Measurements from ENCODE around the gene AQP4. TPM values are rescaled to one million over a fixed set of nuclear protein-coding genes. Genes with fewer than 3 reads are reported as not detected.

Gene AQP4
- total and polyA plus RNA-seq, 2 of the 13 experiments (the other 11 are each of a cell fraction or from before 2014, with no cell fraction given), result 0.20 to 0.62 TPM

DNA sequence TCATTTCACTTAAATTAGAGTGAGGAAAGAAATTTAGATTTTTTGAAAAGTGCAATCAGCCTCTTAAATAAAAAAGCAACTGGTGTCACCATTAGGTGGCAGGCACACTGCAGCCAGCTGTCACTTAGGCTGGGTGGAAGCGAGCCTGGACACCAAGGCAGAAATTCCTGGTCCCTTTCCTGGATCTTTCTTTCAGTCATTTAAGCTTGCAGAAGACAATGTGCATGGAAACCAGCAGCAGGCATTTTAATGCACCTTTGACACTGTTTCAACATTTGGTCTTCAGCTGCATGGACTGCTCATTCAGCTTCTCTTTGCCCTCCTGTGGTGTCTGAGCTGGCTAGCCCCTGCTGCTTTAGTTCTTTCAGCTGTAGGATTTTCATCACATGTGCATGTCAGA lies 61.0 kb downstream of the AQP4 start:
- peak; percentile 53; the same call in 1 of the 3 replicates for ATAC-seq
- no peak overlapping the region for H3K9ac ChIP-seq (ENCODE audit: insufficient read depth, low read depth, low read length)
- intact Hi-C loops (cut with micrococcal nuclease; ENCODE audit: unreplicated experiment), result no loop called here
- no peak overlapping the region for H2AFZ ChIP-seq (ENCODE audit: low read length)
- H4K20me1 ChIP-seq (ENCODE audit: insufficient read depth, low read length), result no peaks in the 10 kb centered on the region
- peak; percentile 41 for TF ChIP-seq STAG1 (CRISPR knock-in tag; IDR thresholded peaks at IDR 0.05)
- TF ChIP-seq SRY (CRISPR knock-in tag; IDR thresholded peaks at IDR 0.05), result no peak
- peak; percentile 40 for TF ChIP-seq CTCF (CRISPR knock-in tag; IDR thresholded peaks at IDR 0.05)
- no peak for TF ChIP-seq HOXA5 (CRISPR knock-in tag; IDR thresholded peaks at IDR 0.05)
- H3K4me2 ChIP-seq (ENCODE audit: low read depth, low read length), result no peak overlapping the region
- WGBS (ENCODE audit: low lambda C conversion rate), result 0% methylated on average over 1 of the region's 1 CpG
- H3K79me2 ChIP-seq (ENCODE audit: insufficient read depth, low read length), result no peaks in the 10 kb centered on the region
- no peak for FAIRE-seq
- no peak overlapping the region for H3K4me3 ChIP-seq (replicated peaks in 1 of 3; ENCODE audit: insufficient read depth in 1 of 3, low read depth in 2 of 3, low read length in 3 of 3)
- no peaks in the 10 kb centered on the region for H3K9me3 ChIP-seq (ENCODE audit: low read length)
- in situ Hi-C loops (cut with HindIII; ENCODE audit: extremely low pct_ligation_motif_present, low pct_unique_long_range_greater_than_20kb), result loop anchor here (25.0 kb wide), 1 partner anchor 508 kb away; no protein-coding TSS in a partner anchor
- H3K36me3 ChIP-seq (replicated peaks in 1 of 2; ENCODE audit: control insufficient read depth in 1 of 2, insufficient read depth in 2 of 2, low read length in 2 of 2), result no peaks in the 10 kb centered on the region
- BruUV-seq (replicated peaks), result no TSS peak
- no peak for DNase-seq (ENCODE audit: low spot score)
- no peaks in the 10 kb centered on the region for H3K27me3 ChIP-seq (ENCODE audit: control insufficient read depth in 1 of 2, insufficient read depth in 2 of 2, low read length in 2 of 2)
- H3K4me1 ChIP-seq (ENCODE audit: insufficient read depth, low read length), result no peaks in the 10 kb centered on the region
- POLR2A ChIA-PET, result no interaction called here
- no peak overlapping the region for H3K27ac ChIP-seq (ENCODE audit: extremely low read length, insufficient read depth, low read length)
- CTCF ChIA-PET (ENCODE audit: low intra/inter-chr PET ratio, low total read pairs), result no interaction called here

- TF ChIP-seq ZNF263 (CRISPR knock-in tag; IDR thresholded peaks at IDR 0.05), result no peak
- peak; percentile 22 for TF ChIP-seq STAG1 (CRISPR knock-in tag; IDR thresholded peaks at IDR 0.05)
- no peak overlapping the region for H3K9ac ChIP-seq (ENCODE audit: insufficient read depth, low read depth, low read length)
- H3K27me3 ChIP-seq (ENCODE audit: control insufficient read depth in 1 of 2, insufficient read depth in 2 of 2, low read length in 2 of 2), result no peaks in the 10 kb centered on the region
- no peaks in the 10 kb centered on the region for H4K20me1 ChIP-seq (ENCODE audit: insufficient read depth, low read length)
- ATAC-seq (no peak), DNase-seq (ENCODE audit: low spot score) (no peak), FAIRE-seq (no peak)
- in situ Hi-C loops (cut with HindIII; ENCODE audit: extremely low pct_ligation_motif_present, low pct_unique_long_range_greater_than_20kb) (loop anchor here (25.0 kb wide), 1 partner anchor 509 kb away; no protein-coding TSS in a partner anchor), intact Hi-C loops (cut with micrococcal nuclease; ENCODE audit: unreplicated experiment) (no loop called here)
- ChIA-PET POLR2A (no interaction called here), CTCF (ENCODE audit: low intra/inter-chr PET ratio, low total read pairs) (no interaction called here)
- no peaks in the 10 kb centered on the region for H3K4me1 ChIP-seq (ENCODE audit: insufficient read depth, low read length)
- no peaks in the 10 kb centered on the region for H3K36me3 ChIP-seq (replicated peaks in 1 of 2; ENCODE audit: control insufficient read depth in 1 of 2, insufficient read depth in 2 of 2, low read length in 2 of 2)
- BruUV-seq (replicated peaks), result no TSS peak
- no peak overlapping the region for H3K4me2 ChIP-seq (ENCODE audit: low read depth, low read length)
- no peak overlapping the region for H3K27ac ChIP-seq (ENCODE audit: extremely low read length, insufficient read depth, low read length)
- no peaks in the 10 kb centered on the region for H3K79me2 ChIP-seq (ENCODE audit: insufficient read depth, low read length)
- H3K4me3 ChIP-seq (replicated peaks in 1 of 3; ENCODE audit: insufficient read depth in 1 of 3, low read depth in 2 of 3, low read length in 3 of 3), result no peak overlapping the region
- H3K9me3 ChIP-seq (ENCODE audit: low read length), result no peaks in the 10 kb centered on the region
- H2AFZ ChIP-seq (ENCODE audit: low read length), result no peak overlapping the region
These were observed 61.9 kb downstream of the AQP4 start for GRCh38 chr18:26803643-26804042.

Data from HepG2 (cell line).